A673 (cell line): Measurements from ENCODE around the gene PALLD. TPM values are rescaled to one million over a fixed set of nuclear protein-coding genes. Genes with fewer than 3 reads are reported as not detected.
"Not testable (repeated sequence)": the region's sequence is repeated elsewhere in the genome, so short reads cannot be mapped to it uniquely, and the experiment has no call there.

Experiments used
- BruUV-seq: library from RNA; stranded (reverse); fragments of 400-500 nt; replicated peaks from 2 replicates; lab custom pipeline; 2021; lab: Mats Ljungman, UMichigan
- CTCF ChIA-PET: fragments of 300-600 bp; sonication (Branson Sonifier 250); formaldehyde crosslinking; loops from one replicate; lab custom pipeline; 2022; ENCODE audit warnings: antibody characterized with exemption; lab: Charles Lee
- POLR2A ChIA-PET: fragments of 300-600 bp; sonication (Branson Sonifier 250); formaldehyde crosslinking; loops from one replicate; lab custom pipeline; 2022; ENCODE audit warnings: antibody characterized with exemption; ENCODE audit not compliant: low non-redundant PET; lab: Charles Lee
- DNase-seq: peaks from one replicate; pipeline ENCODE4 v3.0.0-alpha.2; 2015; ENCODE audit warnings: low spot score
- H3K27ac ChIP-seq: fragments of 200-600 bp; sonication (generic); 2 replicates; pipeline ENCODE4 v1.5.1; 2016; ENCODE audit warnings: mixed run types, low read depth, mild to moderate bottlenecking, mixed read lengths, antibody characterized with exemption, low read length; ENCODE audit not compliant: poor library complexity, severe bottlenecking
- H3K27me3 ChIP-seq: fragments of 200-600 bp; sonication (generic); replicated peaks from 2 replicates; pipeline ENCODE4 v1.6.1; 2017; ENCODE audit warnings: mixed run types, low read depth, mild to moderate bottlenecking, mixed read lengths, antibody characterized with exemption, low read length; ENCODE audit not compliant: insufficient read depth, poor library complexity
- H3K36me3 ChIP-seq: fragments of 200-600 bp; sonication (generic); 2 replicates; pipeline ENCODE4 v1.6.1; 2016; ENCODE audit warnings: mixed run types, mild to moderate bottlenecking, mixed read lengths, antibody characterized with exemption, low read length; ENCODE audit not compliant: insufficient read depth, poor library complexity, severe bottlenecking
- H3K4me1 ChIP-seq: fragments of 200-600 bp; sonication (generic); 2 replicates; pipeline ENCODE4 v1.6.1; 2017; ENCODE audit warnings: mixed run types, mild to moderate bottlenecking, mixed read lengths, antibody characterized with exemption, low read length; ENCODE audit not compliant: insufficient read depth, poor library complexity, severe bottlenecking
- H3K4me3 ChIP-seq: fragments of 200-600 bp; sonication (generic); 2 replicates; pipeline ENCODE4 v1.5.1; 2016; ENCODE audit warnings: low read depth, mixed run types, mild to moderate bottlenecking, mixed read lengths, low read length; ENCODE audit not compliant: poor library complexity, severe bottlenecking
- H3K9me3 ChIP-seq: fragments of 200-600 bp; sonication (generic); 2 replicates; pipeline ENCODE4 v1.6.1; 2016; ENCODE audit warnings: mixed run types, low read depth, mild to moderate bottlenecking, mixed read lengths, antibody characterized with exemption, low read length; ENCODE audit not compliant: poor library complexity, severe bottlenecking
- EZH2 ChIP-seq: fragments of 200-600 bp; sonication (generic); IDR thresholded peaks from 2 replicates; pipeline ENCODE4 v1.6.1; 2017; ENCODE audit warnings: borderline replicate concordance, low read depth, mild to moderate bottlenecking, mixed read lengths, antibody characterized with exemption, low read length; ENCODE audit not compliant: poor library complexity, severe bottlenecking
- intact Hi-C: fragments of 100-400 bp; cut with micrococcal nuclease; formaldehyde crosslinking; loops from one replicate; pipeline ENCODE4 v1.10.0; 2022; ENCODE audit not compliant: unreplicated experiment
- total RNA-seq: library from RNA; stranded (reverse); gene quantifications from 2 replicates; pipeline ENCODE4 v1.2.3, GENCODE V29; 2021
- TF ChIP-seq, protein P1 (sequence below): fragments of 300-800, 200-600 bp; sonication (generic); conservative IDR thresholded peaks from 2 replicates; pipeline ENCODE4 v1.5.1; 2017; ENCODE audit warnings: low read depth, mild to moderate bottlenecking, antibody characterized with exemption, low read length, moderate library complexity, mixed read lengths

The PALLD gene
- total RNA-seq, 1 experiment from 2014 or later: 44.1 TPM

DNA sequence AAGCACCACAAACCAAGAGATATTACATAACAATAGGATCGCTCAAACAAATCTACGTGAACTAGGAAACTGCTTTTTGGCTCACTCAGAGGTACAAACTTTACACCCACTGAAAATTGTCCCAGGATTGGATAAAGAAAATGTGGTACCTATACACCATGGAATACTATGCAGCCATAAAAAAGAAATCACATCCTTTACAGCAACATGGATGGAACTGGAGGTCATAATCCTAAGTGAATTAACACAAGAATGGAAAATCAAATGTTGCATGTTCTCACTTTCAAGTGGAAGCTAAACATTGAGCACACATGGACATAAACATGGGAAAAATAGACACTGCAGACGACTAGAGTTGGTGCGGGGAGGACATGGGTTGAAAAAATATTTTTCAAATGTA lies 305.4 kb downstream of the PALLD start:
- Histone ChIP-seq H3K4me1 (peaks cover 27% of the 10 kb centered on the region), H3K27ac (no peak overlapping the region), H3K36me3 (no peaks in the 10 kb centered on the region), H3K4me3 (no peak overlapping the region), H3K9me3 (no peaks in the 10 kb centered on the region), H3K27me3 (no peaks in the 10 kb centered on the region)
- TF ChIP-seq, protein P1, sequence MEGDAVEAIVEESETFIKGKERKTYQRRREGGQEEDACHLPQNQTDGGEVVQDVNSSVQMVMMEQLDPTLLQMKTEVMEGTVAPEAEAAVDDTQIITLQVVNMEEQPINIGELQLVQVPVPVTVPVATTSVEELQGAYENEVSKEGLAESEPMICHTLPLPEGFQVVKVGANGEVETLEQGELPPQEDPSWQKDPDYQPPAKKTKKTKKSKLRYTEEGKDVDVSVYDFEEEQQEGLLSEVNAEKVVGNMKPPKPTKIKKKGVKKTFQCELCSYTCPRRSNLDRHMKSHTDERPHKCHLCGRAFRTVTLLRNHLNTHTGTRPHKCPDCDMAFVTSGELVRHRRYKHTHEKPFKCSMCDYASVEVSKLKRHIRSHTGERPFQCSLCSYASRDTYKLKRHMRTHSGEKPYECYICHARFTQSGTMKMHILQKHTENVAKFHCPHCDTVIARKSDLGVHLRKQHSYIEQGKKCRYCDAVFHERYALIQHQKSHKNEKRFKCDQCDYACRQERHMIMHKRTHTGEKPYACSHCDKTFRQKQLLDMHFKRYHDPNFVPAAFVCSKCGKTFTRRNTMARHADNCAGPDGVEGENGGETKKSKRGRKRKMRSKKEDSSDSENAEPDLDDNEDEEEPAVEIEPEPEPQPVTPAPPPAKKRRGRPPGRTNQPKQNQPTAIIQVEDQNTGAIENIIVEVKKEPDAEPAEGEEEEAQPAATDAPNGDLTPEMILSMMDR: no peak
- no peak for TF ChIP-seq EZH2
- BruUV-seq: no TSS peak
- no peak for DNase-seq
- intact Hi-C loops: no loop called here
- POLR2A ChIA-PET: no interaction called here
- CTCF ChIA-PET: no interaction called here

DNA sequence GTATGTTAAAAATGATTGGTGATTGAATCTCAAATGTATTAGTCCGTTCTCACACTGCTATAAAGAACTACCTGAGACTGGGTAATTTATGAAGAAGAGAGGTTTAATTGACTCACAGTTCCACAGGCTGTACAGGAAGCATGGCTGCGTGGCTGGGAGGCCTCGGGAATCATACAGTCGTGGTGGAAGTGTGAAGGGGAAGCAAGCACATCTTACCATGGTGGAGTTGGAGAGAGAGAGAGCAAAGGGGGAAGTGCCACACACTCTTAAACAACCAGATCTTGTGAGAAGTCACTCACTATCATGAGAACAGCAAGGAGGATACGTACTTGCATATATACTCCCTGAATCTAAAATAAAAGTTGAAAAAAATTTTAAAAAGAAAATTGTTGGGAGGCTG lies 306.2 kb downstream of the PALLD start:
- BruUV-seq, intact Hi-C loops, DNase-seq, H3K36me3 ChIP-seq, H3K27ac ChIP-seq, H3K9me3 ChIP-seq, H3K27me3 ChIP-seq, CTCF ChIA-PET, H3K4me3 ChIP-seq: not testable (repeated sequence)
- POLR2A ChIA-PET: interaction anchor here (0.6 kb wide), 1 partner anchor 466 kb away, joined by 3 read pairs; no protein-coding TSS in a partner anchor
- peaks cover 19% of the 10 kb centered on the region for H3K4me1 ChIP-seq

DNA sequence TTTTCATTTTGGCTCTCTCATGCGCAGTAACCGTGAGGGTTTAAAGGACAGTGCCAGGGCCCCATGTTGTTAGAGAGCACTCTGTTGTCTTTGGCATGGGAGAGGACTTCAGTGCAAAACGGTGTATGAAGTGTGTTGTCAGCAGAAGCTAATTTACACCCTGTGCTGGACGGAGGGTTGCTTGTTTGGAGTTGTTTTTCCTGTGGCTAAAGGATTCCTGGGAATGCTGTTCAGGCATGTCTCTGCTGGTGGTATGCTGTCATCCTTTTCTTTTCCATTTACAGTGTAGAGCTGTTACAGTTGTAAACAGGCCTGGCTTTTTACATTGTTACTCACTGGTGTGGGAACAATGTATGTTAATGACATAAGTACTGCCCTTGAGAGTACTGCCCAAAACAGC lies 306.9 kb downstream of the PALLD start:
- no peaks in the 10 kb centered on the region for H3K9me3 ChIP-seq
- H3K36me3 ChIP-seq: no peaks in the 10 kb centered on the region
- TF ChIP-seq, protein P1: no peak
- TF ChIP-seq EZH2: no peak
- DNase-seq: no peak
- POLR2A ChIA-PET: no interaction called here
- no peaks in the 10 kb centered on the region for H3K27me3 ChIP-seq
- peaks cover 12% of the 10 kb centered on the region for H3K4me1 ChIP-seq
- no peak overlapping the region for H3K4me3 ChIP-seq
- no peak overlapping the region for H3K27ac ChIP-seq
- intact Hi-C loops: no loop called here
- no TSS peak for BruUV-seq
- CTCF ChIA-PET: no interaction called here

DNA sequence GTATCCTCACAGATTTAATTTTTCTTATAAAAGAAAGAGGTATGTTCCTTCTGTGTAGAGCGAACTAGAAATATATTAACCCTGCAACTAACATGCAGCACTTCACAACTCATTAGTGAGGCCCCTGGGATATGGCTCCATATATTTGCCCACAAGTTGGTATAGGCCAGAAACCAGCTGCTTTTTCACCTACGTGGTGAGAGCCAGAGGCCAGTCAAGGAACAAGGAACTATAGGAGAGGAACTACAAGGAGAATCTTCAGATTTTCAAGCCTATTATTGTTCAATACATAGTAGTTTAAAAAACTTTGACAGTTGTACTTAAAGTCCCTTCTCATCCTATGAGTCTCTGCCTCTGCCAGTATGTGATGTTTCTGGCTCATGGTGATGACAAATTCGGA lies 307.3 kb downstream of the PALLD start:
- no peak overlapping the region for H3K27ac ChIP-seq
- intact Hi-C loops: no loop called here
- no peak for DNase-seq
- no peaks in the 10 kb centered on the region for H3K36me3 ChIP-seq
- H3K4me3 ChIP-seq: no peak overlapping the region
- H3K27me3 ChIP-seq: no peaks in the 10 kb centered on the region
- CTCF ChIA-PET: no interaction called here
- H3K4me1 ChIP-seq: peaks cover 9% of the 10 kb centered on the region
- no TSS peak for BruUV-seq
- no peaks in the 10 kb centered on the region for H3K9me3 ChIP-seq
- TF ChIP-seq, protein P1: no peak
- no peak for TF ChIP-seq EZH2
- POLR2A ChIA-PET: no interaction called here
